Activated CD8-positive, alpha-beta T cell treated with anti-CD3 and anti-CD28 coated beads for 36 hours (primary cell): ENCODE results near the gene KLHL29. TPM values are rescaled to one million over a fixed set of nuclear protein-coding genes. Genes with fewer than 3 reads are reported as not detected.

Experiments used
- ATAC-seq: fragments of 200-7000 bp; cut with Tn5 transposase; one replicate; pipeline ENCODE4 v1.10.0; 2021; ENCODE audit warnings: mild to moderate bottlenecking, moderate library complexity
- CTCF ChIA-PET: fragments of 350-600 bp; sonication (Branson Sonifier 250); formaldehyde crosslinking; loops from one replicate; lab custom pipeline; 2021; ENCODE audit warnings: antibody characterized with exemption; lab: Charles Lee
- POLR2A ChIA-PET: fragments of 350-600 bp; sonication (Branson Sonifier 250); formaldehyde crosslinking; loops from one replicate; lab custom pipeline; 2021; ENCODE audit warnings: antibody characterized with exemption; lab: Charles Lee
- DNase-seq: peaks from one replicate; pipeline ENCODE4 v3.0.0-alpha.2; 2020
- H3K27ac Mint-ChIP-seq: one replicate; pipeline ENCODE4 v1.8.0; 2021; ENCODE audit warnings: mild to moderate bottlenecking, mixed read lengths
- H3K27me3 Mint-ChIP-seq: one replicate; pipeline ENCODE4 v1.8.0; 2021; ENCODE audit warnings: mixed read lengths
- H3K36me3 Mint-ChIP-seq: one replicate; pipeline ENCODE4 v1.8.0; 2021; ENCODE audit warnings: low read depth, mixed read lengths
- H3K4me1 Mint-ChIP-seq: one replicate; pipeline ENCODE4 v1.8.0; 2021; ENCODE audit warnings: low read depth, mixed read lengths
- H3K4me3 Mint-ChIP-seq: one replicate; pipeline ENCODE4 v1.8.0; 2021; ENCODE audit warnings: mild to moderate bottlenecking, moderate library complexity, mixed read lengths
- H3K9me3 Mint-ChIP-seq: one replicate; pipeline ENCODE4 v1.8.0; 2021; ENCODE audit warnings: mixed read lengths
- CTCF ChIP-seq: fragments of 200-600 bp; IDR thresholded peaks from one replicate; pipeline ENCODE4 v1.8.0; 2022; ENCODE audit warnings: antibody characterized with exemption, mild to moderate bottlenecking
- intact Hi-C: fragments of 100-400 bp; cut with micrococcal nuclease; formaldehyde crosslinking; loops from one replicate; pipeline ENCODE4 v1.10.0; 2022
- total RNA-seq, 2 experiments: library from RNA; stranded (reverse); gene quantifications; one replicate each; pipeline ENCODE4 v1.2.3, GENCODE V29; 2021

Gene KLHL29
- total RNA-seq, 2 experiments from 2014 or later: 1.0 to 1.2 TPM

GRCh38 chr2:23628926-23629771 is 244.2 kb downstream of the KLHL29 start:
- TF ChIP-seq CTCF: no peak
- Mint-ChIP-seq H3K27me3 (no peaks in the 10 kb centered on the region), H3K36me3 (no peaks in the 10 kb centered on the region), H3K4me1 (no peaks in the 10 kb centered on the region), H3K27ac (no peak overlapping the region), H3K9me3 (peaks cover 4% of the 10 kb centered on the region), H3K4me3 (no peak overlapping the region)
- intact Hi-C loops: no loop called here
- CTCF ChIA-PET: no interaction called here
- POLR2A ChIA-PET: no interaction called here
- ATAC-seq (no peak), DNase-seq (no peak)

GRCh38 chr2:23629772-23630480 is 244.9 kb downstream of the KLHL29 start:
- intact Hi-C loops: no loop called here
- Mint-ChIP-seq H3K9me3 (no peaks in the 10 kb centered on the region), H3K27me3 (no peaks in the 10 kb centered on the region), H3K4me3 (no peak overlapping the region), H3K4me1 (no peaks in the 10 kb centered on the region), H3K27ac (no peak overlapping the region), H3K36me3 (no peaks in the 10 kb centered on the region)
- CTCF ChIA-PET: no interaction called here
- POLR2A ChIA-PET: no interaction called here
- ATAC-seq (no peak), DNase-seq (no peak)
- TF ChIP-seq CTCF: no peak

- DNase-seq (no peak), ATAC-seq (no peak)
- intact Hi-C loops: no loop called here
- CTCF ChIA-PET: no interaction called here
- TF ChIP-seq CTCF: no peak
- H3K4me3 Mint-ChIP-seq: no peak overlapping the region
- H3K9me3 Mint-ChIP-seq: no peaks in the 10 kb centered on the region
- H3K36me3 Mint-ChIP-seq: no peaks in the 10 kb centered on the region
- H3K27me3 Mint-ChIP-seq: no peaks in the 10 kb centered on the region
- POLR2A ChIA-PET: no interaction called here
- H3K27ac Mint-ChIP-seq: no peak overlapping the region
- no peaks in the 10 kb centered on the region for H3K4me1 Mint-ChIP-seq
Observed at GRCh38 chr2:23630961-23631360, 246.0 kb downstream of the KLHL29 start.

- ChIA-PET POLR2A (no interaction called here), CTCF (interaction anchor here (1.9 kb wide), 1 partner anchor 8 kb away, joined by 7 read pairs; no protein-coding TSS in a partner anchor)
- Mint-ChIP-seq H3K9me3 (no peaks in the 10 kb centered on the region), H3K4me1 (no peaks in the 10 kb centered on the region), H3K4me3 (no peak overlapping the region), H3K27me3 (no peaks in the 10 kb centered on the region), H3K27ac (no peak overlapping the region), H3K36me3 (no peaks in the 10 kb centered on the region)
- no peak for ATAC-seq
- no peak for TF ChIP-seq CTCF
- no peak for DNase-seq
- intact Hi-C loops: no loop called here
Observed at GRCh38 chr2:23631389-23631788, 246.4 kb downstream of the KLHL29 start.

- no peak for DNase-seq
- Mint-ChIP-seq H3K36me3 (no peaks in the 10 kb centered on the region), H3K4me1 (no peaks in the 10 kb centered on the region), H3K27me3 (no peaks in the 10 kb centered on the region), H3K27ac (no peak overlapping the region), H3K4me3 (no peak overlapping the region), H3K9me3 (no peaks in the 10 kb centered on the region)
- TF ChIP-seq CTCF: no peak
- intact Hi-C loops: no loop called here
- ChIA-PET CTCF (interaction anchor here (1.9 kb wide), 1 partner anchor 9 kb away, joined by 7 read pairs; no protein-coding TSS in a partner anchor), POLR2A (no interaction called here)
- no peak for ATAC-seq
Observed at GRCh38 chr2:23632386-23632785, 247.4 kb downstream of the KLHL29 start.
